HepG2 (cell line): ENCODE measurements around the gene UQCC5. TPM values are rescaled to one million over a fixed set of nuclear protein-coding genes. Genes with fewer than 3 reads are reported as not detected.
A peak's percentile ranks its signal among the peaks of the same experiment; 100 is the strongest.

Experiments used
- CEBPB ChIP-seq: IDR thresholded peaks from 2 replicates; pipeline ENCODE4 v1.6.1; 2011; ENCODE audit warnings: low read depth, low read length, improper control_type of control experiment, borderline replicate concordance
- ESRRA ChIP-seq: sonication (generic); formaldehyde crosslinking; IDR thresholded peaks from 2 replicates; pipeline ENCODE4 v1.5.1; 2020; ENCODE audit warnings: mild to moderate bottlenecking, low read depth, missing genetic modification reagents
- GMEB1 ChIP-seq: sonication (generic); formaldehyde crosslinking; IDR thresholded peaks from 2 replicates; pipeline ENCODE4 v1.5.1; 2020; ENCODE audit warnings: missing genetic modification reagents, mild to moderate bottlenecking, borderline replicate concordance
- IRF1 ChIP-seq: sonication (generic); formaldehyde crosslinking; IDR thresholded peaks from 2 replicates; pipeline ENCODE4 v1.4.0; 2020; ENCODE audit warnings: low read depth, mild to moderate bottlenecking, missing genetic modification reagents
- IRF2 ChIP-seq: IDR thresholded peaks from 2 replicates; pipeline ENCODE4 v1.6.1; 2018; ENCODE audit warnings: missing genetic modification reagents, missing compliant biosample characterization
- KLF11 ChIP-seq: IDR thresholded peaks from 2 replicates; pipeline ENCODE4 v1.6.1; 2016; ENCODE audit warnings: missing compliant biosample characterization
- PRPF4 ChIP-seq: fragments of 200-400 bp; formaldehyde crosslinking; IDR thresholded peaks from 2 replicates; pipeline ENCODE4 v1.6.1; 2016; ENCODE audit warnings: low read length, low read depth; ENCODE audit not compliant: poor library complexity, severe bottlenecking
- SKIL ChIP-seq: sonication (generic); formaldehyde crosslinking; IDR thresholded peaks from 2 replicates; pipeline ENCODE4 v1.8.0; 2022; ENCODE audit warnings: missing genetic modification reagents, mild to moderate bottlenecking, moderate library complexity, borderline replicate concordance
- ZBTB3 ChIP-seq: sonication (generic); formaldehyde crosslinking; IDR thresholded peaks from 2 replicates; pipeline ENCODE4 v1.4.0; 2020; ENCODE audit warnings: low read depth, mild to moderate bottlenecking, moderate library complexity, missing genetic modification reagents, borderline replicate concordance
- ZBTB7B ChIP-seq: sonication (generic); formaldehyde crosslinking; IDR thresholded peaks from 2 replicates; pipeline ENCODE4 v1.4.0; 2020; ENCODE audit warnings: missing genetic modification reagents
- ZNF362 ChIP-seq: sonication (generic); formaldehyde crosslinking; IDR thresholded peaks from 2 replicates; pipeline ENCODE4 v1.4.0; 2020; ENCODE audit warnings: missing genetic modification reagents, mild to moderate bottlenecking, borderline replicate concordance
- ZNF451 ChIP-seq: sonication (generic); formaldehyde crosslinking; IDR thresholded peaks from 2 replicates; pipeline ENCODE4 v1.5.0; 2020; ENCODE audit warnings: mild to moderate bottlenecking, missing genetic modification reagents
- ZNF501 ChIP-seq: sonication (generic); formaldehyde crosslinking; IDR thresholded peaks from 2 replicates; pipeline ENCODE4 v1.5.1; 2020; ENCODE audit warnings: mild to moderate bottlenecking, moderate library complexity, missing genetic modification reagents
- ZNF546 ChIP-seq: sonication (generic); formaldehyde crosslinking; conservative IDR thresholded peaks from 2 replicates; pipeline ENCODE4 v1.8.1; 2023; ENCODE audit warnings: mild to moderate bottlenecking, missing genetic modification reagents
- ZNF574 ChIP-seq: sonication (generic); formaldehyde crosslinking; IDR thresholded peaks from 2 replicates; pipeline ENCODE4 v1.4.0; 2020; ENCODE audit warnings: missing genetic modification reagents
- ZNF614 ChIP-seq: IDR thresholded peaks from 2 replicates; pipeline ENCODE4 v1.6.1; 2018; ENCODE audit warnings: missing biosample characterization, missing genetic modification reagents, inconsistent platforms, borderline replicate concordance
- ZNF629 ChIP-seq: sonication (generic); formaldehyde crosslinking; conservative IDR thresholded peaks from 2 replicates; pipeline ENCODE4 v1.5.0; 2020; ENCODE audit warnings: missing genetic modification reagents
- ZNF746 ChIP-seq: sonication (generic); formaldehyde crosslinking; IDR thresholded peaks from 2 replicates; pipeline ENCODE4 v1.8.0; 2022; ENCODE audit warnings: mild to moderate bottlenecking, missing genetic modification reagents
- ZNF839 ChIP-seq: sonication (generic); formaldehyde crosslinking; IDR thresholded peaks from 2 replicates; pipeline ENCODE4 v1.4.0; 2020; ENCODE audit warnings: missing genetic modification reagents, mild to moderate bottlenecking, borderline replicate concordance
- polyA plus RNA-seq, 8 experiments: library from polyadenylated mRNA; depleted of rRNA in 3 of 8; stranded (reverse) in 7 of 8; unstranded in 1 of 8; fragments of >200 nt; fragmentation: Illumina TruSeq in 4 of 8; extraction: Trizol in 4 of 8; gene quantifications; 2 replicates each; pipeline versions ENCODE4 v1.2.1 to v1.2.3, GENCODE V29; 2011 to 2016; ENCODE audit warnings: low read depth in 4 of 8, missing spikeins in 1 of 8, mixed read lengths in 1 of 8; ENCODE audit not compliant: insufficient read depth in 1 of 8
- total RNA-seq, 5 experiments: library from RNA; depleted of rRNA; stranded (reverse); fragments of >200 nt; fragmentation: Illumina TruSeq; extraction: Trizol; gene quantifications; 2 replicates each; pipeline ENCODE4 v1.2.3, GENCODE V29; 2016; ENCODE audit warnings: low read depth in 1 of 5

Gene UQCC5
- total and polyA plus RNA-seq, 2 of the 13 experiments (the other 11 are each of a cell fraction or from before 2014, with no cell fraction given): 15.4 to 29.5 TPM

- TF ChIP-seq ZNF574 (peak; percentile 54), ESRRA (CRISPR knock-in tag) (no peak), ZNF839 (no peak), ZBTB7B (CRISPR knock-in tag) (no peak), IRF2 (CRISPR knock-in tag) (no peak), ZNF501 (CRISPR knock-in tag) (peak; percentile 84; the same call in 1 of the 2 replicates), PRPF4 (no peak), ZNF362 (CRISPR knock-in tag) (no peak), GMEB1 (CRISPR knock-in tag) (peak; percentile 36; the same call in 1 of the 2 replicates), KLF11 (CRISPR knock-in tag) (no peak), ZNF614 (CRISPR knock-in tag) (peak; percentile 13; the same call in 1 of the 2 replicates), ZNF451 (CRISPR knock-in tag) (no peak), CEBPB (no peak), ZNF746 (no peak), SKIL (no peak), IRF1 (CRISPR knock-in tag) (no peak), ZNF629 (CRISPR knock-in tag) (peak; percentile 25; the same call in 1 of the 2 replicates), ZBTB3 (CRISPR knock-in tag) (no peak), ZNF546 (CRISPR knock-in tag) (0 out of 2 replicates have a peak, but pooled peaks have one; percentile 60)
Observed at GRCh38 chr3:52534281-52535183, 1.9 kb upstream of the UQCC5 start (continued).
